Measurements from ENCODE around the gene GNS. TPM values are rescaled to one million over a fixed set of nuclear protein-coding genes. Genes with fewer than 3 reads are reported as not detected.

GNS gene
- total and polyA plus RNA-seq, 2 donors (not counting 3 experiments of a cell fraction or from before 2014, with no cell fraction given) = 107 to 142 TPM

- no peak for FAIRE-seq
- POLR2A ChIA-PET = no interaction called here
- no TSS peak for BruUV-seq (replicated peaks)
- H3K4me3 ChIP-seq (replicated peaks in 1 of 3; ENCODE audit: insufficient read depth in 1 of 3, low read depth in 1 of 3, low read length in 3 of 3) = peak overlapping the region; percentile 23 to 64 (median 49)
- peak overlapping the region; percentile 93 for H3K4me2 ChIP-seq (ENCODE audit: insufficient read depth, low read length)
- H2AFZ ChIP-seq (ENCODE audit: low read depth, low read length) = peak overlapping the region; percentile 36
- no peaks in the 10 kb centered on the region for H4K20me1 ChIP-seq (replicated peaks; ENCODE audit: control insufficient read depth, extremely low read depth, insufficient read depth, low read length)
- H3K36me3 ChIP-seq (ENCODE audit: control insufficient read depth in 2 of 2, extremely low read depth in 1 of 2, insufficient read depth in 2 of 2, low read length in 2 of 2) = no peaks in the 10 kb centered on the region
- peak; percentile 43 for DNase-seq (ENCODE audit: low read depth, low spot score)
- no peak overlapping the region for H3K27ac ChIP-seq (ENCODE audit: insufficient read depth, low read depth, low read length)
- H3K4me1 ChIP-seq (ENCODE audit: control insufficient read depth, extremely low read depth, insufficient read depth, low read length) = peaks cover 16% of the 10 kb centered on the region
- peaks cover 4% of the 10 kb centered on the region for H3K79me2 ChIP-seq (ENCODE audit: control insufficient read depth, insufficient read depth, low read length)
- CTCF ChIA-PET = interaction anchor here (1.0 to 4.1 kb wide), 6 partner anchors 15 to 231 kb away, joined by 3 to 47 read pairs (median 4); no protein-coding TSS in a partner anchor
- no peaks in the 10 kb centered on the region for H3K9me1 ChIP-seq (replicated peaks; ENCODE audit: control insufficient read depth, extremely low read depth, insufficient read depth, low read length)
- H3K27me3 ChIP-seq (ENCODE audit: control insufficient read depth in 2 of 2, insufficient read depth in 2 of 2, low read length in 2 of 2) = peaks cover 4 to 19% of the 10 kb centered on the region in 2 experiments
- intact Hi-C loops (cut with micrococcal nuclease) = loop anchor here (1.0 to 5.0 kb wide), 2 partner anchors 21 to 168 kb away; partner anchors contain the start of genes GNS and RASSF3
- no peaks in the 10 kb centered on the region for H3K9me3 ChIP-seq (replicated peaks; ENCODE audit: control insufficient read depth, insufficient read depth, low read length)
- dilution Hi-C loops (cut with MboI; ENCODE audit: extremely low pct_ligation_motif_present, low sequenced_read_pairs) = no loop called here
- TF ChIP-seq JUN (IDR thresholded peaks at IDR 0.05; ENCODE audit: borderline replicate concordance, insufficient read depth, insufficient read length, low read depth) = no peak
- no peak for TF ChIP-seq POLR2A (IDR thresholded peaks at IDR 0.05; ENCODE audit: low read depth, low read length)
- peak; percentile 40 for TF ChIP-seq POLR2AphosphoS5 (IDR thresholded peaks at IDR 0.05; ENCODE audit: insufficient read depth, low read depth, low read length)
- peak overlapping the region; percentile 24 for H3K9ac ChIP-seq (replicated peaks; ENCODE audit: extremely low read depth, insufficient read depth, low read length)
These were observed 21.5 kb upstream of the GNS start for GRCh38 chr12:64780531-64781279.

GRCh38 chr12:64780132-64780530 lies 20.9 kb upstream of the GNS start:
- no peak for TF ChIP-seq JUN (IDR thresholded peaks at IDR 0.05; ENCODE audit: borderline replicate concordance, insufficient read depth, insufficient read length, low read depth)
- no peak for TF ChIP-seq CTCF (IDR thresholded peaks at IDR 0.05; ENCODE audit: extremely low read depth in 1 of 2, insufficient read depth in 1 of 2, low read depth in 1 of 2, low read length in 2 of 2)
- no peak for TF ChIP-seq MAX (IDR thresholded peaks at IDR 0.05; ENCODE audit: insufficient read depth, insufficient read length)
- no peak for TF ChIP-seq FOS (IDR thresholded peaks at IDR 0.05; ENCODE audit: borderline replicate concordance, insufficient read depth, low read length)
- TF ChIP-seq POLR2A (IDR thresholded peaks at IDR 0.05; ENCODE audit: low read depth, low read length) = no peak
- no peak for TF ChIP-seq POLR2AphosphoS5 (IDR thresholded peaks at IDR 0.05; ENCODE audit: insufficient read depth, low read depth, low read length)
- no peak for TF ChIP-seq MYC (IDR thresholded peaks at IDR 0.05; ENCODE audit: low read depth, low read length)
- TF ChIP-seq GATA2 (IDR thresholded peaks at IDR 0.05; ENCODE audit: insufficient read depth, insufficient read length, low read depth, low read length) = no peak
- TF ChIP-seq EZH2 (IDR thresholded peaks at IDR 0.05; ENCODE audit: borderline replicate concordance, low read depth, low read length, severe bottlenecking) = no peak
- H3K27ac ChIP-seq (ENCODE audit: insufficient read depth, low read depth, low read length) = no peak overlapping the region
- CTCF ChIA-PET = interaction anchor here (1.0 to 4.1 kb wide), 6 partner anchors 16 to 231 kb away, joined by 3 to 47 read pairs (median 4); no protein-coding TSS in a partner anchor
- no peaks in the 10 kb centered on the region for H3K36me3 ChIP-seq (ENCODE audit: control insufficient read depth in 2 of 2, extremely low read depth in 1 of 2, insufficient read depth in 2 of 2, low read length in 2 of 2)
- no peak for DNase-seq (ENCODE audit: low read depth, low spot score)
- peaks cover 6 to 19% of the 10 kb centered on the region in 2 experiments for H3K27me3 ChIP-seq (ENCODE audit: control insufficient read depth in 2 of 2, insufficient read depth in 2 of 2, low read length in 2 of 2)
- POLR2A ChIA-PET = no interaction called here
- H2AFZ ChIP-seq (ENCODE audit: low read depth, low read length) = peak overlapping the region; percentile 36
- dilution Hi-C loops (cut with MboI; ENCODE audit: extremely low pct_ligation_motif_present, low sequenced_read_pairs) (no loop called here), intact Hi-C loops (cut with micrococcal nuclease) (loop anchor here (1.0 to 5.0 kb wide), 2 partner anchors 21 to 168 kb away; partner anchors contain the start of genes GNS and RASSF3)
- BruUV-seq (replicated peaks) = no TSS peak
- no peaks in the 10 kb centered on the region for H3K9me3 ChIP-seq (replicated peaks; ENCODE audit: control insufficient read depth, insufficient read depth, low read length)
- H3K4me2 ChIP-seq (ENCODE audit: insufficient read depth, low read length) = peak overlapping the region; percentile 93
- no peaks in the 10 kb centered on the region for H4K20me1 ChIP-seq (replicated peaks; ENCODE audit: control insufficient read depth, extremely low read depth, insufficient read depth, low read length)
- peak overlapping the region; percentile 23 to 64 (median 49) for H3K4me3 ChIP-seq (replicated peaks in 1 of 3; ENCODE audit: insufficient read depth in 1 of 3, low read depth in 1 of 3, low read length in 3 of 3)
- FAIRE-seq = no peak
- peak overlapping the region; percentile 24 for H3K9ac ChIP-seq (replicated peaks; ENCODE audit: extremely low read depth, insufficient read depth, low read length)
- H3K79me2 ChIP-seq (ENCODE audit: control insufficient read depth, insufficient read depth, low read length) = peaks cover 4% of the 10 kb centered on the region
- H3K4me1 ChIP-seq (ENCODE audit: control insufficient read depth, extremely low read depth, insufficient read depth, low read length) = peaks cover 16% of the 10 kb centered on the region
- H3K9me1 ChIP-seq (replicated peaks; ENCODE audit: control insufficient read depth, extremely low read depth, insufficient read depth, low read length) = no peaks in the 10 kb centered on the region

All from endothelial cell of umbilical vein (primary cell).